ENCODE results near the gene PCSK4. TPM values are rescaled to one million over a fixed set of nuclear protein-coding genes. Genes with fewer than 3 reads are reported as not detected.

The PCSK4 gene
- total RNA-seq, 1 experiment from 2014 or later, result 7.2 TPM

- POLR2A ChIA-PET (ENCODE audit: low non-redundant PET), result no interaction called here
- intact Hi-C loops (cut with micrococcal nuclease; ENCODE audit: unreplicated experiment), result no loop called here
- CTCF ChIA-PET, result no interaction called here
These were observed 6.8 kb downstream of the PCSK4 start for GRCh38 chr19:1483131-1483978.

GRCh38 chr19:1482361-1483130, 7.6 kb downstream of the PCSK4 start:
- POLR2A ChIA-PET (ENCODE audit: low non-redundant PET), result no interaction called here
- Histone ChIP-seq H3K4me1 (ENCODE audit: insufficient read depth, low read length, poor library complexity, severe bottlenecking) (no peaks in the 10 kb centered on the region), H3K27me3 (replicated peaks; ENCODE audit: insufficient read depth, low read depth, low read length, poor library complexity) (no peaks in the 10 kb centered on the region), H3K27ac (ENCODE audit: low read depth, low read length, poor library complexity, severe bottlenecking) (no peak overlapping the region), H3K9me3 (ENCODE audit: low read depth, low read length, poor library complexity, severe bottlenecking) (no peaks in the 10 kb centered on the region), H3K36me3 (ENCODE audit: insufficient read depth, low read length, poor library complexity, severe bottlenecking) (peaks cover under 1% of the 10 kb centered on the region), H3K4me3 (ENCODE audit: low read depth, low read length, poor library complexity, severe bottlenecking) (no peak overlapping the region)
- CTCF ChIA-PET, result no interaction called here
- TF ChIP-seq CTCF (conservative IDR thresholded peaks at IDR 0.05; ENCODE audit: low read depth, low read length) (no peak), EZH2 (IDR thresholded peaks at IDR 0.05; ENCODE audit: borderline replicate concordance, low read depth, low read length, poor library complexity, severe bottlenecking) (no peak)
- no peak for DNase-seq (ENCODE audit: low spot score)
- BruUV-seq (replicated peaks), result no TSS peak
- intact Hi-C loops (cut with micrococcal nuclease; ENCODE audit: unreplicated experiment), result no loop called here

More at GRCh38 chr19:1483131-1483978, 6.8 kb downstream of the PCSK4 start:
- no peaks in the 10 kb centered on the region for H3K4me1 ChIP-seq (ENCODE audit: insufficient read depth, low read length, poor library complexity, severe bottlenecking)
- H3K36me3 ChIP-seq (ENCODE audit: insufficient read depth, low read length, poor library complexity, severe bottlenecking), result no peaks in the 10 kb centered on the region
- no TSS peak for BruUV-seq (replicated peaks)
- H3K27me3 ChIP-seq (replicated peaks; ENCODE audit: insufficient read depth, low read depth, low read length, poor library complexity), result no peaks in the 10 kb centered on the region
- DNase-seq (ENCODE audit: low spot score), result no peak
- no peak for TF ChIP-seq CTCF (conservative IDR thresholded peaks at IDR 0.05; ENCODE audit: low read depth, low read length)
- no peak for TF ChIP-seq EZH2 (IDR thresholded peaks at IDR 0.05; ENCODE audit: borderline replicate concordance, low read depth, low read length, poor library complexity, severe bottlenecking)
- no peak overlapping the region for H3K4me3 ChIP-seq (ENCODE audit: low read depth, low read length, poor library complexity, severe bottlenecking)
- no peak overlapping the region for H3K27ac ChIP-seq (ENCODE audit: low read depth, low read length, poor library complexity, severe bottlenecking)
- no peaks in the 10 kb centered on the region for H3K9me3 ChIP-seq (ENCODE audit: low read depth, low read length, poor library complexity, severe bottlenecking)

- TF ChIP-seq CTCF (conservative IDR thresholded peaks at IDR 0.05; ENCODE audit: low read depth, low read length), result no peak
- no peak for TF ChIP-seq EZH2 (IDR thresholded peaks at IDR 0.05; ENCODE audit: borderline replicate concordance, low read depth, low read length, poor library complexity, severe bottlenecking)
- H3K36me3 ChIP-seq (ENCODE audit: insufficient read depth, low read length, poor library complexity, severe bottlenecking), result peaks cover 4% of the 10 kb centered on the region
- H3K4me1 ChIP-seq (ENCODE audit: insufficient read depth, low read length, poor library complexity, severe bottlenecking), result peaks cover 4% of the 10 kb centered on the region
- ChIA-PET POLR2A (ENCODE audit: low non-redundant PET) (no interaction called here), CTCF (no interaction called here)
- BruUV-seq (replicated peaks), result no TSS peak
- no peak overlapping the region for H3K27ac ChIP-seq (ENCODE audit: low read depth, low read length, poor library complexity, severe bottlenecking)
- no peaks in the 10 kb centered on the region for H3K9me3 ChIP-seq (ENCODE audit: low read depth, low read length, poor library complexity, severe bottlenecking)
- no peaks in the 10 kb centered on the region for H3K27me3 ChIP-seq (replicated peaks; ENCODE audit: insufficient read depth, low read depth, low read length, poor library complexity)
- intact Hi-C loops (cut with micrococcal nuclease; ENCODE audit: unreplicated experiment), result no loop called here
- no peak for DNase-seq (ENCODE audit: low spot score)
- H3K4me3 ChIP-seq (ENCODE audit: low read depth, low read length, poor library complexity, severe bottlenecking), result no peak overlapping the region
These were observed 8.2 kb downstream of the PCSK4 start for GRCh38 chr19:1481893-1482360.
